CD4-positive, alpha-beta T cell treated with Interferon gamma for 1 hour (primary cell): Measurements from ENCODE around the gene SLC5A10.
"Not testable (repeated sequence)": the region's sequence is repeated elsewhere in the genome, so short reads cannot be mapped to it uniquely, and the experiment has no call there.

Source experiments
- DNase-seq: peaks from one replicate; pipeline ENCODE4 v3.0.0-alpha.2; 2020

SLC5A10 gene

DNA sequence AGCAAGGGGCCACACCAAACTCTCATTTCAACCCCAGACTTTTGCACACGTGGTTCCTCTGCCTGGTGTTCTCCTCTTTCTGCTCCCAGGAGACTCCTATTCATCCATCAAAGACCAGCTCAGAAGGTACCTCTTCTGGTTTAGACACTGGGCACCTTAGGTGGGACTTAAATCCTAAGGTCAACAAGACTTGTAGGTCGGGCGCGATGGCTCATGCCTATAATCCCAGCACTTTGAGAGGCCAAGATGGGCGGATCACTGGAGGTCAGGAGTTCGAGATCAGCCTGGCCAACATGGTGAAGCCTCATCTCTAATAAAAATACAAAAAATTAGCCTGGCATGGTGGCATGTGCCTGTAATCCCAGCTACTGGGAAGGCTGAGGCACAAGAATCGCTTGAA lies 95.5 kb downstream of the SLC5A10 start:
- DNase-seq = not testable (repeated sequence)

GRCh38 chr17:19048826-19049225 lies 96.9 kb downstream of the SLC5A10 start:
- DNase-seq = not testable (repeated sequence)

- not testable (repeated sequence) for DNase-seq
Measured at GRCh38 chr17:19055447-19055846, 103.5 kb downstream of the SLC5A10 start.

DNA sequence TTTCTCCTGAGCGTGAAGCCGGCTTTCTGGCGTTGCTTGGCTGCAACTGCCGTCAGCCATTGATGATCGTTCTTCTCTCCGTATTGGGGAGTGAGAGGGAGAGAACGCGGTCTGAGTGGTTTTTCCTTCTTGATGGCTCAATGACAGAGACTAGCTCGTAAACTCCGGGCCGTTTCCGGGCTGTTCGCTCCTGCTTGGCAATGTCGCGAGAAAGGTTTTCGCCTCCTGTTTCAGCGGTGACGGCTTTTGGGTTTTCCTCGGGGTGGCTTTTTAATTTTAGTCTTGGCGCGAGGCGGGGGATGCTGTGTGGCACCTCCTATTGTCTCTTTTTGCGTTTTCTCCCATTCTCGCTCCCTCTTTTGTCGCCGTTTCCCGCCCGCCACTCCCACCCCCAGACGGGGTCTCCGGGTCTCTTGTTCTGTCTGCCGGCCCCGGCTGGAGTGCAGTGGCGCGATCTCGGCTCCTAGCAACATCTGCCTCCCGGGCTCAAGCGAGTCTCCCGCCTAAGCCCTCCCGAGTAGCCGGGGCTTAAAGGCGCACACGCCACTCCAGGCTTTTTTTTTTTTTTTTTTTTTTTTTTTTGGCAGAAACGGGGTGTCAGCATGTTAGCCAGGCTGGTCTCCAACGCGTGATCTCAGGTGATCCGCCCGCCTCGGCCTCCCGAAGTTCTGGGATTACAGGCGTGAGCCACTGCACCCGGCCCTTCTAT lies 110.2 kb downstream of the SLC5A10 start:
- peak; percentile 85 for DNase-seq

DNA sequence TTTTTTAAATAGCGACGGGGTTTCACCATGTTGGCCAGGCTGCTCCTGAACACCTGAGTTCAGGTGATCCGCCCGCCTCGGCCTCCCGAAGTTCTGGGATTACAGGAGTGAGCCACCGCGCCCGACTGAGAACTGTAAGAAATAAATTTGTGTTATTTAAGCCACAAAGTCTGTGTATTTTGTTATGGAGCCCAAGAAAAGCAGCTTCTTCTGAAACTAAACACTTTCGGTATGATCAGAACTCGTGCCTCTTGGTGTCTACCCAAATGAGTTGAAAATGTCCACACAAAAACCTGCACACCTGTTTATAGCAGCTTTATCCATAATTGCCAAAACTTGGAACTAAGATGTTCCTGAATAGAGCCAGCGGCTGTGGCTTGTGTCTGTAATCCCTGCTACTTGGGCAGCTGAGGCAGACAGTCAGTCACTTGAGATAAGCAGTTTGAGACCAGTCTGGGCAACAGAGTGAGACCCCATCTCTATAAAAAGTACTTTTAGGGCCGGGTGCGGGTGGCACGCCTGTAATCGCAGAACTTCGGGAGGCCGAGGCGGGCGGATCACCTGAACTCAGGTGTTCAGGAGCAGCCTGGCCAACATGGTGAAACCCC lies 110.9 kb downstream of the SLC5A10 start:
- DNase-seq = not testable (repeated sequence)

DNA sequence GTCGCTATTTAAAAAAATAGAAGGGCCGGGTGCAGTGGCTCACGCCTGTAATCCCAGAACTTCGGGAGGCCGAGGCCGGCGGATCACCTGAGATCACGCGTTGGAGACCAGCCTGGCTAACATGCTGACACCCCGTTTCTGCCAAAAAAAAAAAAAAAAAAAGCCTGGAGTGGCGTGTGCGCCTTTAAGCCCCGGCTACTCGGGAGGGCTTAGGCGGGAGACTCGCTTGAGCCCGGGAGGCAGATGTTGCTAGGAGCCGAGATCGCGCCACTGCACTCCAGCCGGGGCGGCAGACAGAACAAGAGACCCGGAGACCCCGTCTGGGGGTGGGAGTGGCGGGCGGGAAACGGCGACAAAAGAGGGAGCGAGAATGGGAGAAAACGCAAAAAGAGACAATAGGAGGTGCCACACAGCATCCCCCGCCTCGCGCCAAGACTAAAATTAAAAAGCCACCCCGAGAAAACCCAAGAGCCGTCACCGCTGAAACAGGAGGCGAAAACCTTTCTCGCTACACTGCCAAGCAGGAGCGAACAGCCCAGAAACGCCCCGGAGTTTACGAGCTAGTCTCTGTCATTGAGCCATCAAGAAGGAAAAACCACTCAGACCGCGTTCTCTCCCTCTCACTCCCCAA lies 111.5 kb downstream of the SLC5A10 start:
- peak; percentile 88 for DNase-seq

DNA sequence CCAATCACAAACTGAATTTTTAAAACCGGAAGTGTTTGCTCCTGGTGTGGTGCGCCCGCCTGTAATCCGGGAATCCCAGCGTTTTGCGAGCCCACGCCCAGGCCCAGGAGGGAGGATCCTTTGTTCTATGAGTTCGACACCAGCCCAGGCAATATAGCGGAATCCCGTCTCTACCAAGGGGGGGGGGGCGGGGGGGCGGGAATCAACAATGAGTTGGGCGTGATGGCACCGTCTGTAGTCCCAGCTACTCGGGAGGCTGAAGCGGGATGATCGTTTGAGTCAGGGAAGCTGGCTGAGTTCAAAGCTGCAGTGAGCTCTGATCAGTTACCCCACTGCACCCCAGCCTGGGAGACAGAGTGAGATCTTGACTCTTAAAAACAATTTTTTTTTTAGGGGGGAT lies 112.4 kb downstream of the SLC5A10 start:
- not testable (repeated sequence) for DNase-seq

DNA sequence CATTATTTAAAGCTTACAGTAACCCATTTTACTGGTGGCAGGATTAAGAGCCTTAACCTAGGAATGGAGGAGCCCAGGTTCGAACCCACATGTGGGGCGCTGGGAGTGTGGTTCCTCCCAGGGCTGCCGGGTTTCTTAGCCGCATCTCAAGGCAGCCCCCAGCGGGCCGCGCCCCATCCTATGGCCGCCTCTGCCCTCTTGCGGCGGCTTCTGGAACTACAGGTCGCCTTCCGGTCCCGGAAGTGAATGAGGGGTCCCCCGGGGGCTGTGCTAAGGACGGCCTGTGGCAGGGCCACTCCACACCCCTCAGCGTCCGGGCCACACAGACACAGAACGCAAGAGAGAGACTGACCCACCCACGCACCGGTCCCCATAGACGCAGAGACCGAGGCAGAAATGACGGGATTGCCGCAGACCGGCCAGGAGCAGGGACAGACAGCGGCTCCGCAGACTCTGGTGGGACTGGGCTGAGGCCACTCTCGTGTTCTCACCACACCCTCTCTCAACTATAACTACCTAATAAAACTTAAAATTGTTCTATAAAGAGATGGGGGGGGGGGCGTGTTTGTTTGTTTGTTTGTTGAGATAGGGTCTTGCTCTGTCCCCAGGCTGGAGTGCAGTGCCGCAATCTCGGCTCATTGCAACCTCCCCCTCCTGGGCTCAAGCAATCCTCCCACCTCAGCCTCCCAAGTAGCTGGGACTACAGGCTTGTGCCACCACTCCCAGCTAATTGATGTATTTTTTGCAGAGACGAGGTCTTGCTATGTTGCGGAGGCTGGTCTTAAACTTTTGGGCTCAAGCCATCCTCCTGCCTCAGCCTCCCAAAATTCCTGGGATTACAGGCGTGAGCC lies 118.6 kb downstream of the SLC5A10 start:
- not testable (repeated sequence) for DNase-seq
